Measurements from ENCODE around the gene EPHA7. TPM values are rescaled to one million over a fixed set of nuclear protein-coding genes. Genes with fewer than 3 reads are reported as not detected.

EPHA7 gene
- total and polyA plus RNA-seq, 7 donors: 0.01 to 0.75 (median 0.10) TPM

- peak overlapping the region; percentile 67 for H3K4me3 ChIP-seq
- H3K27me3 ChIP-seq (ENCODE audit: insufficient read depth in 3 of 3, low read length in 2 of 3): peaks cover 0 to 86% (median 7%) of the 10 kb centered on the region in 3 donors
- intact Hi-C loops (cut with DNase I): no loop called here
- DNase-seq (peak; percentile 13 to 48), ATAC-seq (peak in 1 of 4 donors; percentile 32)
- 1 to 2% (median 1%) methylated on average over 59 to 77 of the region's 77 CpGs for WGBS, 3 donors
- H3K36me3 ChIP-seq (ENCODE audit: insufficient read depth in 1 of 2, low read depth in 1 of 2): no peaks in the 10 kb centered on the region
- H3K9me3 ChIP-seq: no peaks in the 10 kb centered on the region
- no peak for TF ChIP-seq CTCF (IDR thresholded peaks at IDR 0.05)
- peaks cover 20% of the 10 kb centered on the region for H3K4me1 ChIP-seq
- no peak overlapping the region for H3K27ac ChIP-seq
These were observed 2.6 kb downstream of the EPHA7 start for GRCh38 chr6:93416571-93417420.

- Histone ChIP-seq H3K9me3 (no peaks in the 10 kb centered on the region), H3K27me3 (ENCODE audit: insufficient read depth in 3 of 3, low read length in 2 of 3) (peaks cover 0 to 58% (median 7%) of the 10 kb centered on the region in 3 donors), H3K4me3 (no peak overlapping the region), H3K36me3 (ENCODE audit: insufficient read depth in 1 of 2, low read depth in 1 of 2) (no peaks in the 10 kb centered on the region), H3K27ac (no peak overlapping the region), H3K4me1 (peaks cover 10% of the 10 kb centered on the region)
- DNase-seq (no peak), ATAC-seq (no peak)
- intact Hi-C loops (cut with DNase I): no loop called here
- no peak for TF ChIP-seq CTCF (IDR thresholded peaks at IDR 0.05)
These were observed 6.2 kb downstream of the EPHA7 start for GRCh38 chr6:93413190-93413589.

- Histone ChIP-seq H3K9me3 (no peaks in the 10 kb centered on the region), H3K4me3 (no peak overlapping the region), H3K36me3 (ENCODE audit: insufficient read depth in 1 of 2, low read depth in 1 of 2) (no peaks in the 10 kb centered on the region), H3K27me3 (ENCODE audit: insufficient read depth in 3 of 3, low read length in 2 of 3) (peaks cover 0 to 51% (median 6%) of the 10 kb centered on the region in 3 donors), H3K27ac (no peak overlapping the region), H3K4me1 (peaks cover 5% of the 10 kb centered on the region)
- intact Hi-C loops (cut with DNase I): no loop called here
- ATAC-seq (no peak), DNase-seq (no peak)
- TF ChIP-seq CTCF (IDR thresholded peaks at IDR 0.05): no peak
These were observed 6.9 kb downstream of the EPHA7 start for GRCh38 chr6:93412452-93412851.

- H3K4me1 ChIP-seq: no peaks in the 10 kb centered on the region
These were observed 12.2 kb downstream of the EPHA7 start for GRCh38 chr6:93407186-93407585.

More at GRCh38 chr6:93407186-93407585, 12.2 kb downstream of the EPHA7 start:
- ATAC-seq: no peak
- Histone ChIP-seq H3K9me3 (no peaks in the 10 kb centered on the region), H3K4me3 (no peak overlapping the region), H3K27ac (no peak overlapping the region), H3K27me3 (ENCODE audit: insufficient read depth in 3 of 3, low read length in 2 of 3) (no peaks in the 10 kb centered on the region), H3K36me3 (ENCODE audit: insufficient read depth in 1 of 2, low read depth in 1 of 2) (no peaks in the 10 kb centered on the region)
- 72 to 92% (median 77%) methylated on average over 1 of the region's 1 CpG for WGBS, 3 donors
- no peak for DNase-seq
- intact Hi-C loops (cut with DNase I): no loop called here
- TF ChIP-seq CTCF (IDR thresholded peaks at IDR 0.05): no peak
